Measurements from ENCODE around the gene ITSN1. TPM values are rescaled to one million over a fixed set of nuclear protein-coding genes. Genes with fewer than 3 reads are reported as not detected.

ITSN1 gene
- total RNA-seq, 4 donors from 2014 or later = 33.0 to 50.5 (median 45.9) TPM

DNA sequence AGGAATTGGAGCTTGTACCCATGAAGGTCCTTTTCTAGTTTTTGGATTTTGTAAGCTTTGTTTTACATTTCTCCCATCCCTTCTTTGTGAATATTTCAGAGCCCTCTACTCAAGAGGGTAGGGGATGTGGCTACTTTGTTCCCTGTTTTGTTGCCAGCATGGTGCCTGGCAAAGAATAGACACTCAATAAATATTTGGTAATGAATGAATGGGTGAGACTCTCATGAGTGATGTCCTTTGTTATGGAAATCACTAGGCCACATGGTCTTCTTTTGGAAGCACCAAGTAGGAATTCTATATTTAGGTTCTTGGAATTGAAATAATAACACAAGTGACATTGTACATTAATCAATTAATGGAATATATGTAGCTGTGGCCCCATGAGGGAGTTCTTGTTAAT, 300.1 kb downstream of the ITSN1 start:
- no peaks in the 10 kb centered on the region for H3K27me3 ChIP-seq
- H3K4me1 ChIP-seq = peaks cover 1 to 35% (median 8%) of the 10 kb centered on the region in 3 donors
- no peak for TF ChIP-seq POLR2A (IDR thresholded peaks at IDR 0.05)
- TF ChIP-seq, protein P1, sequence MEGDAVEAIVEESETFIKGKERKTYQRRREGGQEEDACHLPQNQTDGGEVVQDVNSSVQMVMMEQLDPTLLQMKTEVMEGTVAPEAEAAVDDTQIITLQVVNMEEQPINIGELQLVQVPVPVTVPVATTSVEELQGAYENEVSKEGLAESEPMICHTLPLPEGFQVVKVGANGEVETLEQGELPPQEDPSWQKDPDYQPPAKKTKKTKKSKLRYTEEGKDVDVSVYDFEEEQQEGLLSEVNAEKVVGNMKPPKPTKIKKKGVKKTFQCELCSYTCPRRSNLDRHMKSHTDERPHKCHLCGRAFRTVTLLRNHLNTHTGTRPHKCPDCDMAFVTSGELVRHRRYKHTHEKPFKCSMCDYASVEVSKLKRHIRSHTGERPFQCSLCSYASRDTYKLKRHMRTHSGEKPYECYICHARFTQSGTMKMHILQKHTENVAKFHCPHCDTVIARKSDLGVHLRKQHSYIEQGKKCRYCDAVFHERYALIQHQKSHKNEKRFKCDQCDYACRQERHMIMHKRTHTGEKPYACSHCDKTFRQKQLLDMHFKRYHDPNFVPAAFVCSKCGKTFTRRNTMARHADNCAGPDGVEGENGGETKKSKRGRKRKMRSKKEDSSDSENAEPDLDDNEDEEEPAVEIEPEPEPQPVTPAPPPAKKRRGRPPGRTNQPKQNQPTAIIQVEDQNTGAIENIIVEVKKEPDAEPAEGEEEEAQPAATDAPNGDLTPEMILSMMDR (IDR thresholded peaks at IDR 0.05) = no peak
- no peak for TF ChIP-seq EP300 (IDR thresholded peaks at IDR 0.05)
- TF ChIP-seq POLR2AphosphoS5 (IDR thresholded peaks at IDR 0.05) = no peak
- H3K27ac ChIP-seq = peak overlapping the region in 2 of 4 donors; percentile 46 to 53
- no peak for ATAC-seq
- H3K9me3 ChIP-seq = no peaks in the 10 kb centered on the region
- H3K36me3 ChIP-seq = no peaks in the 10 kb centered on the region
- H3K4me3 ChIP-seq = no peak overlapping the region

DNA sequence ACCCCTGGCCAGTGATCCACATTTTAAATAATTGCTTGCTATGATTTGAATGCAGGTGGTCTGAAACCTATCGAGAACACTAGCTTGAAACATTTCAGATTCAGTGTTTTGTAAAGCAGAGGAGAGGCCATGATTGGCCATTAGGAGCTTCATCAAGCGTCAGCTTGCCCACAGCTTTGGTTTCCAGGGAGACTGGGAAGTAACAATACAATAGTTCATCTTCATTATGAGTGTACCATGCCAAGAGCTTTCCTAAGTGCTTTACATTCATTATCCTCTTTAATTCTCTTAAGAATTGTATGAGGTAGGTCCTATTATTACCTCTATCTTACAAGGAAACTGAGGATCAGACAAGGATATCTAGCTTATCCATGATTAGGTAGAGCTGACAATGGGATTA, 301.0 kb downstream of the ITSN1 start:
- TF ChIP-seq POLR2AphosphoS5 (IDR thresholded peaks at IDR 0.05) = no peak
- TF ChIP-seq EP300 (IDR thresholded peaks at IDR 0.05) = no peak
- TF ChIP-seq POLR2A (IDR thresholded peaks at IDR 0.05) = no peak
- TF ChIP-seq, protein P1 (IDR thresholded peaks at IDR 0.05) = no peak
- WGBS, 2 donors (ENCODE audit: low coverage in 1 of 2) = 38 to 44% methylated on average over 2 of the region's 2 CpGs
- H3K36me3 ChIP-seq = no peaks in the 10 kb centered on the region

DNA sequence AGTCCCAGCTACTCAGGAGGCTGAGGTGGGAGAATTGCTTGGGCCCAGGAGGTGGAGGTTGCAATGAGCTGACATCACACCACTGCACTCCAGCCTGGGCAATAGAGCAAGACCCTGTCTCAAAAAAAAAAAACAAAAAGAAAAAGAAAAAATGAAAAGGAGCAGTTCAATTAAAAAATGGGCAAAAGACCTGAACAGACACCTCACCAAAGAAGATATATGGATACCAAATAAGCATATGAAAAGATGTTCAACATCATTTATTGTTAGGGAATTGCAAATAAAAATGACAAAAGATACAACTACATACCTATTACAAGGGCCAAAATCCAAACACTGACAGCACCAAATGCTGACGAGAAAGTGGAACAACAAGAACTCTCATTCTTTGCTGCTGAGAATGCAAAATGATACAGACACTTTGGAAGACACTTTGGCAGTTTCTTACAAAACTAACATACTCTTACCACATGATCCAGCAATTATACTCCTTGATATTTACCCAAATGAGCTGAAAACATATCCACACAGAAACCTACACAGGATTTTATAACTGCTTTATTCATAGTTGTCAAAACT, 302.0 kb downstream of the ITSN1 start:
- no peaks in the 10 kb centered on the region for H3K9me3 ChIP-seq
- peaks cover 5 to 51% (median 21%) of the 10 kb centered on the region in 3 donors for H3K4me1 ChIP-seq
- TF ChIP-seq POLR2A (IDR thresholded peaks at IDR 0.05) = no peak
- TF ChIP-seq EP300 (IDR thresholded peaks at IDR 0.05) = no peak
- no peak for TF ChIP-seq POLR2AphosphoS5 (IDR thresholded peaks at IDR 0.05)
- TF ChIP-seq, protein P1 (IDR thresholded peaks at IDR 0.05) = no peak
- 100% methylated on average over 1 of the region's 1 CpG for WGBS, 2 donors (ENCODE audit: low coverage in 1 of 2)
- no peaks in the 10 kb centered on the region for H3K36me3 ChIP-seq
- H3K4me3 ChIP-seq = no peak overlapping the region
- H3K27me3 ChIP-seq = no peaks in the 10 kb centered on the region
- no peak for ATAC-seq
- no peak overlapping the region for H3K27ac ChIP-seq

More for the DNA sequence above, 301.0 kb downstream of the ITSN1 start:
- H3K27ac ChIP-seq = peak overlapping the region in 3 of 4 donors; percentile 18 to 53 (median 46)
- peaks cover 5 to 44% (median 13%) of the 10 kb centered on the region in 3 donors for H3K4me1 ChIP-seq
- no peaks in the 10 kb centered on the region for H3K9me3 ChIP-seq
- ATAC-seq = no peak
- H3K27me3 ChIP-seq = no peaks in the 10 kb centered on the region
- H3K4me3 ChIP-seq = no peak overlapping the region

DNA sequence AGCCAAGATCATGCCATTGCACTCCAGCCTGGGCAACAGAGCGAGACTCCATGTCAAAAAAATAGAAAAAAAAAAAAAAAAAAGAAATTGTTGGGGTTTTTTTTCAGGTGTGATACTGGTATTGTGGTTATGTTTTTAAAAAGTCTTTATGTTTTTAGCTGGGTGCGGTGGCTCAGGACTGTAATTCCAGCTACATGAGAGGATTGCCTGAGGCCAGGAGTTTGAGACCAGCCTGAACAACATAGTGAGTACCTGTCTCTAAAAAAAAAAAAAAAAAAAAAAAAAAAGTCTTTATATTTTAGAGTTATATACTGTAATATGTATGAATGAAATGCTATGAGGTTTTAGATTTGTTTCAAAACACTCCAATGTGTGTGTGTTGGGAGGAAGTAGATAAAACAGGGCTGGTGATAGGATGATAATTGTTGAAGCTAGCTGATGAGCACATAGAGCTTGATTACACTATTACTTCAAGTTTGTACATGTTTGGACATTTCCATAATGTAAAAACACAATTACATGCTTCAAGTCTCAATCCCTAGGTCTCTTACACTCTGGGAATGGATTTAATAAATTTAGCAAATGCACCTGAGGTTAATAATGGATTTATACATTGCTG, 303.5 kb downstream of the ITSN1 start:
- peaks cover 5 to 48% (median 18%) of the 10 kb centered on the region in 3 donors for H3K4me1 ChIP-seq
- no peak overlapping the region for H3K4me3 ChIP-seq
- no peak for ATAC-seq
- TF ChIP-seq, protein P1 (IDR thresholded peaks at IDR 0.05) = no peak
- no peak for TF ChIP-seq POLR2A (IDR thresholded peaks at IDR 0.05)
- TF ChIP-seq POLR2AphosphoS5 (IDR thresholded peaks at IDR 0.05) = no peak
- TF ChIP-seq EP300 (IDR thresholded peaks at IDR 0.05) = no peak
- H3K9me3 ChIP-seq = no peaks in the 10 kb centered on the region
- H3K27ac ChIP-seq = peak overlapping the region in 1 of 4 donors; percentile 89
- H3K27me3 ChIP-seq = no peaks in the 10 kb centered on the region
- WGBS, 2 donors (ENCODE audit: low coverage in 1 of 2) = 87% methylated on average over 2 of the region's 2 CpGs; no CpG with 5 or more reads in 1 of the 2 donors
- H3K36me3 ChIP-seq = no peaks in the 10 kb centered on the region
